A549 treated with CORT108297 at 1 μM for 4 hours (cell line): Measurements from ENCODE around the gene DCST2. TPM values are rescaled to one million over a fixed set of nuclear protein-coding genes. Genes with fewer than 3 reads are reported as not detected.

Source experiments
- total RNA-seq: library from RNA; stranded (reverse); fragments of 200-300 nt; extraction: Qiagen RNA extraction; gene quantifications from 5 replicates; pipeline ENCODE4 v1.2.3, GENCODE V29; 2022

The DCST2 gene
- 0.35 to 0.57 TPM (median 0.46 TPM) in 5 replicates for total RNA-seq

GRCh38 chr1:155033524-155033923 is at the start of gene DCST2, which contains the start of gene DCST1:
Gene DCST2, minus strand, starts transcription at chr1:155033781. Its CDS starts 80 bp downstream, at chr1:155033701.
Gene DCST1, plus strand, starts transcription at chr1:155033824. Its CDS starts 213 bp downstream, at chr1:155034037.

GRCh38 chr1:155078469-155079209 is 45.1 kb upstream of the DCST2 start, which contains the start of gene EFNA3:
Gene EFNA3, plus strand, starts transcription at chr1:155078837. Its CDS starts 105 bp downstream, at chr1:155078942.

GRCh38 chr1:155063550-155064110 is 30.0 kb upstream of the DCST2 start, which contains the start of gene EFNA4:
Gene EFNA4, plus strand, starts transcription at chr1:155063740. Its CDS starts 84 bp downstream, at chr1:155063824.

GRCh38 chr1:155050560-155051341 is 17.2 kb upstream of the DCST2 start, which contains the start of gene ADAM15:
Gene ADAM15, plus strand, starts transcription at chr1:155051316. Its CDS starts 71 bp downstream, at chr1:155051387.

GRCh38 chr1:155002464-155003226 is 30.9 kb downstream of the DCST2 start, which contains the start of gene ZBTB7B:
Gene ZBTB7B, plus strand, starts transcription at chr1:155002802. Its CDS starts 11,859 bp downstream, at chr1:155014661.

GRCh38 chr1:154993572-154994268 is 39.9 kb downstream of the DCST2 start, which contains the start of gene LENEP:
Gene LENEP, plus strand, starts transcription at chr1:154993586. Its CDS starts 22 bp downstream, at chr1:154993608.

GRCh38 chr1:154982897-154983648 is 50.5 kb downstream of the DCST2 start, which contains the start of gene FLAD1:
Gene FLAD1, plus strand, starts transcription at chr1:154983344. Its CDS starts 351 bp downstream, at chr1:154983695.

GRCh38 chr1:154974102-154974807 is 59.3 kb downstream of the DCST2 start, which contains the start of gene CKS1B:
Gene CKS1B, plus strand, starts transcription at chr1:154974681. Its CDS starts 65 bp downstream, at chr1:154974746.

GRCh38 chr1:154970631-154971340 is 62.8 kb downstream of the DCST2 start, which contains the start of gene SHC1:
Gene SHC1, minus strand, starts transcription at chr1:154970747. Its CDS starts 221 bp downstream, at chr1:154970526.

Other genes starting within 250 kb of the DCST2 start
- 0.02 to 0.10 TPM (median 0.06 TPM) in 5 replicates for gene KCNN3, start 163.5 kb downstream of the DCST2 start, total RNA-seq
- 39.3 to 49.1 TPM (median 42.6 TPM) in 5 replicates for gene PMVK, start 97.1 kb downstream of the DCST2 start, total RNA-seq
- 13.5 to 16.4 TPM (median 15.2 TPM) in 5 replicates for gene PBXIP1, start 77.7 kb downstream of the DCST2 start, total RNA-seq
- 20.7 to 25.5 TPM (median 24.0 TPM) in 5 replicates for gene PYGO2, start 72.0 kb downstream of the DCST2 start, total RNA-seq
- gene SHC1, start 63.0 kb downstream of the DCST2 start, total RNA-seq: 128 to 159 TPM (median 156 TPM) in 5 replicates
- 329 to 371 TPM (median 349 TPM) in 5 replicates for gene CKS1B, start 59.1 kb downstream of the DCST2 start, total RNA-seq
- 37.8 to 47.0 TPM (median 44.5 TPM) in 5 replicates for gene FLAD1, start 50.4 kb downstream of the DCST2 start, total RNA-seq
- gene LENEP, start 40.2 kb downstream of the DCST2 start, total RNA-seq: not detected in 5 replicates
- gene ZBTB7B, start 31.0 kb downstream of the DCST2 start, total RNA-seq: 18.2 to 32.3 TPM (median 30.4 TPM) in 5 replicates
- 0.07 to 0.08 TPM in 2 of 5 replicates, not detected in the others for gene DCST1, start within 50 bp of the DCST2 start, total RNA-seq
- 52.7 to 90.3 TPM (median 81.7 TPM) in 5 replicates for gene ADAM15, start 17.5 kb upstream of the DCST2 start, total RNA-seq
- gene EFNA4, start 30.0 kb upstream of the DCST2 start, total RNA-seq: 7.4 to 9.9 TPM (median 8.7 TPM) in 5 replicates
- gene EFNA3, start 45.1 kb upstream of the DCST2 start, total RNA-seq: 3.4 to 5.1 TPM (median 4.7 TPM) in 5 replicates
- gene EFNA1, start 94.1 kb upstream of the DCST2 start, total RNA-seq: 32.8 to 53.9 TPM (median 38.3 TPM) in 5 replicates
- 29.3 to 36.5 TPM (median 34.8 TPM) in 5 replicates for gene SLC50A1, start 102.1 kb upstream of the DCST2 start, total RNA-seq
- 73.6 to 114 TPM (median 112 TPM) in 5 replicates for gene DPM3, start 106.8 kb upstream of the DCST2 start, total RNA-seq
- gene KRTCAP2, start 139.5 kb upstream of the DCST2 start, total RNA-seq: 220 to 279 TPM (median 243 TPM) in 5 replicates
- gene TRIM46, start 140.1 kb upstream of the DCST2 start, total RNA-seq: 1.4 to 2.5 TPM (median 2.1 TPM) in 5 replicates
- gene THBS3, start 174.1 kb upstream of the DCST2 start, total RNA-seq: 6.6 to 10.6 TPM (median 9.6 TPM) in 5 replicates
- 64.0 to 78.2 TPM (median 76.5 TPM) in 5 replicates for gene MTX1, start 174.9 kb upstream of the DCST2 start, total RNA-seq
- 25.2 to 39.2 TPM (median 37.1 TPM) in 5 replicates for gene ENTREP3, start 221.7 kb upstream of the DCST2 start, total RNA-seq
- 99.6 to 133 TPM (median 128 TPM) in 5 replicates for gene SCAMP3, start 228.6 kb upstream of the DCST2 start, total RNA-seq
- 22.4 to 32.0 TPM (median 30.1 TPM) in 5 replicates for gene CLK2, start 239.7 kb upstream of the DCST2 start, total RNA-seq
- 3.9 to 6.1 TPM (median 5.1 TPM) in 5 replicates for gene HCN3, start 243.7 kb upstream of the DCST2 start, total RNA-seq